HG02970 (cell line): ENCODE data around the gene KREMEN1.

Source experiments
- ATAC-seq: cut with Tn5 transposase; IDR thresholded peaks from one replicate; pipeline ENCODE4 v1.9.1; 2021; ENCODE audit warnings: mild to moderate bottlenecking, moderate library complexity, moderate number of reproducible peaks; ENCODE audit not compliant: unreplicated experiment, low FRiP score

Gene KREMEN1

GRCh38 chr22:29124777-29125442 is 52.1 kb downstream of the KREMEN1 start:
- ATAC-seq, result no peak

DNA sequence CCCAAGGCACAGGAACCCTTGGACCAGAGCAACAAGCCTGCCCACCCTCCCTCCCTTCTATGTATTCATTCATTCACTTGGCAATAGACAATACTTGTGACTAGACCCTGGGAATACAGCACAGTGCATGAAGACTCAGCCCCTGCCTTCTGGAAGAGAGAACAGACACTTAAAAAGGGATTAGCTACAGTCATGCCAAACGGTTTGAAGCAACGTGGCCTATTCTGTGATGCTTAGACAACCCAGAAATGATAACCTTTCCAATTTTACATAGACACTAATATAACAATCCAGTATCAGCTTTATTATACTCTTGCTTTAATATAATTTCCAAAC is 52.6 kb downstream of the KREMEN1 start:
- no peak for ATAC-seq

- ATAC-seq, result no peak
These were observed 53.0 kb downstream of the KREMEN1 start for GRCh38 chr22:29125844-29126243.

- no peak for ATAC-seq
These were observed 54.0 kb downstream of the KREMEN1 start for GRCh38 chr22:29126670-29127395.

GRCh38 chr22:29128891-29129807 is 56.3 kb downstream of the KREMEN1 start:
- no peak for ATAC-seq

DNA sequence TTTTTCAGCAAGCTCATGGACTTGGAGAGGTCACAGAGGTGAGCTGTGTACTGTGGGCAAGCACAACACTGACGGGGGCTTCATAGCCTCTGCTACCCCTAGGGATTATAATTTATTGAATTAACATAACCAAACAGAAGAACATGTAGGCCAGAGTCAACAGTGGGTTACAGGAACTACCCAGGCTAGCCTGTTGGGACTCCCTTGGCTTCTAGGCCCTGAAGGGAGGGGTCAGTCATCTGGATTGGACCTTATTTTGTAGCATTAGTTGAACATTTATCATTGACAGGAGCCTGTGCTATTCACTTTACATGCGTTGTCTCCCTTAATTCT is 56.9 kb downstream of the KREMEN1 start:
- ATAC-seq, result no peak

GRCh38 chr22:29130476-29130875 is 57.6 kb downstream of the KREMEN1 start:
- ATAC-seq, result no peak

GRCh38 chr22:29133603-29134133 is 60.8 kb downstream of the KREMEN1 start:
- ATAC-seq, result no peak

DNA sequence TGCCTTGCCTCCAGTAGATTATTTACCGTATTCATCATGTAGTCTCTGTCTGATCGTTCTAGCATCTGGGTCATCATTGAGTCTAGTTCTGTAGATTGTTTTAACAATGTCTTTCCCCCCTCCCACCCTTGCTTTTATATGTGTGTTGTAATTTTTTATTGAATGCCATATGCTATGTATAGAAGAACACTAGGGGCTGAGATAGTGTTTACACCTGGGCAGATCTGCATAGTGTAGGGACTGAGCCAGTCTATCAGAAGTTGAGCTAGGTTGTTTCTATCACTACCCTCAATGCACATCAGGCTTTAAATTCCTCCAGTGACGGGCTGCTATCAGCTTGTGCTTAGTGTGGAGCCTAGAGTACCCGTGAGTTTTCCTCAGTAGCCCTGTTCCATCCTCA is 61.6 kb downstream of the KREMEN1 start:
- no peak for ATAC-seq

DNA sequence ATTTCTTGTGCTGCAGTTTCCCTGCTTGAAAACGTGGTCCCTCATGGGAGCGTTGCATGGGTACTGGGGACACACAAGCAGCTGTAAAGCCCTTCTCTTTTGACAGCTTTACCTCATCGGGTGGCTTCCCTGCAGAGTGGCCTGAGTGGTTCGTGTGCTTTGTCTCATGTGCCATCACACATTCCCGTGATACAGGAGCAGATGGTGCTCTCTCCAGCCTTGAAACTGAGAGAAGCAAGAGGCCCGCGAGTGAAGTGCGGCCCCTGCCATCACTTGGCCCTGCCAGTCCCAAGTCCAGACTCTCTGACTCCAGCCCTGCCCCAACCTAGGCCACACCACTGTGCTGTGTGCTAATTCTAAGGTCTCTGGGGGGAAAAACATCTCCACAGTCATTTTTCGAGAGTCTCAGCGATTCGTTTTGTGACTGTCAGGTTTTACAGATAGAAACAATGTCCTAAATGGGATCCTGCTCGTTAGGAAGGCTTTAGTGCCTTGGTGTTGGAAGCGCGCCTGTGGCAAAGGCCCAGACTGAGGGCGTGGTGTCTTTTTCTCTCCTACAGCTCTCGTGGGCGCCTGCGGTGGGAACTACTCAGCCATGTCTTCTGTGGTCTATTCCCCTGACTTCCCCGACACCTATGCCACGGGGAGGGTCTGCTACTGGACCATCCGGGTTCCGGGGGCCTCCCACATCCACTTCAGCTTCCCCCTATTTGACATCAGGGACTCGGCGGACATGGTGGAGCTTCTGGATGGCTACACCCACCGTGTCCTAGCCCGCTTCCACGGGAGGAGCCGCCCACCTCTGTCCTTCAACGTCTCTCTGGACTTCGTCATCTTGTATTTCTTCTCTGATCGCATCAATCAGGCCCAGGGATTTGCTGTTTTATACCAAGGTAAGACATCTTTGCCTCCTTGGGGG is 64.2 kb downstream of the KREMEN1 start:
- ATAC-seq, result no peak

GRCh38 chr22:29138556-29139305 is 65.9 kb downstream of the KREMEN1 start:
- ATAC-seq, result no peak

DNA sequence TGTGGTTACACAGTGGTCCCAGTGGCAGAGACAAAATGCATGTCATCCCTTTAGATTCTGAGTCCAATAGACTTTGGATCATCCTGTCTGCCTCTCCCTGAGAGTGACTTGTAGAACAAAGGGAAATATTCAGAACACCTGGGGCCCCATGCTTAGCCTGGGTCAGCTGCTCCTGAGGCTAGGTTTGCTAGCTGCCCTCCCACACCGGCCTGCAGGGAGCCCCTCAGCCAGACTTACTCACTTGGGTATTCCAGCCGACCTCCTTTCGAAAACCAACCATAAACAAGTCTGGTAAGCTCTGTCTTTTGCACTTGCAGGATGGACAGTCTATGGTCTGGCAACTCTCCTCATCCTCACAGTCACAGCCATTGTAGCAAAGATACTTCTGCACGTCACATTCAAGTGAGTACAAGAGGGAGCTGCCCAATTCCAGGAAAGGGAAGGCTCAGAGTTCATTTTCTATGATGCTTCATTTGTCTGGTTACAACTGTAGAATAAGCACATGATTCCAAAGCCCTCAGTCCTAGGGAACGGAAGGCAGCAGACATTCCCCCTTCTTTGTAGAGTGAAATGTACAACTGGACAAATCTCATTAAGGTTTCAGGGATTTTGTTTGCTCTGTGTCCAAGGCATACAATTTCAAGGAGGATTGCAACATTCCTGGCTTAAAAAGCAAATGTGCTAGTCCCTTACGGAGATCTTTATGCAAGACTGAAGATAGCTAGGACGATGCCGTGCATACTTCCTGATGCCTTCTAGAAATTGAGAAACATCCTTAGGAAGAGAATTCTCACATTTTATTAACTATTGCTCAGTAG is 67.3 kb downstream of the KREMEN1 start:
- no peak for ATAC-seq

DNA sequence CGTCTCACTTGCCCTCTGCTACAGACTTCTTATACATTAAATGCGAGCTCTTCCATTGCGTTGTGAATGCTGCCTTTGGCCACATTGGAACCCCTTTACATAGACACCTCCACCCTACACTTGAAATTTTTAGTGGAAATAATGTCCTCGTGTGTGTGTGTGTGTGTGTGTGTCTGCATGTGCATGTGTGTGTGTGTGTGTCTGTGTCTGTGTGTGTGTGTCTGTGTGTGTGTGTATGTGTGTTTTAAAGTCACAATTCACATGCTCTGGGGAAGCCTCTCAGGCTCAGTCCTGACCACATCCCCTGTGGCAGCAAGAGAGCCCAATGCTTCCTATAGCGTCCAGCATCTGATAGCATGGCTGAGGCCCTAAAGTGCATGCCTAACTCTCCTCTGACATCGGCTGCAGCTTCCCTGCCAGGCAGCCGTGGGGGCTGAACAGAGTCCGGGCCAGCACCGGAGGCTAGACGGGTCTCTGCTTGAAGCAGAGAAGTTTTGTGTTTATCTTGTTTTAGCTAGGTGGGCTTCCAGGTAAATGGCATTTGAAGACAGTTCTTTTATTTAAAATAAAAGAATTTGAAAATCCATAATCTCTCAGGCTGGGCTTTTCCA is 68.3 kb downstream of the KREMEN1 start:
- ATAC-seq, result no peak

- no peak for ATAC-seq
These were observed 69.3 kb downstream of the KREMEN1 start for GRCh38 chr22:29142116-29142515.

- no peak for ATAC-seq
These were observed 71.3 kb downstream of the KREMEN1 start for GRCh38 chr22:29143941-29144785.

- ATAC-seq, result no peak
These were observed 71.9 kb downstream of the KREMEN1 start for GRCh38 chr22:29144786-29145160.

DNA sequence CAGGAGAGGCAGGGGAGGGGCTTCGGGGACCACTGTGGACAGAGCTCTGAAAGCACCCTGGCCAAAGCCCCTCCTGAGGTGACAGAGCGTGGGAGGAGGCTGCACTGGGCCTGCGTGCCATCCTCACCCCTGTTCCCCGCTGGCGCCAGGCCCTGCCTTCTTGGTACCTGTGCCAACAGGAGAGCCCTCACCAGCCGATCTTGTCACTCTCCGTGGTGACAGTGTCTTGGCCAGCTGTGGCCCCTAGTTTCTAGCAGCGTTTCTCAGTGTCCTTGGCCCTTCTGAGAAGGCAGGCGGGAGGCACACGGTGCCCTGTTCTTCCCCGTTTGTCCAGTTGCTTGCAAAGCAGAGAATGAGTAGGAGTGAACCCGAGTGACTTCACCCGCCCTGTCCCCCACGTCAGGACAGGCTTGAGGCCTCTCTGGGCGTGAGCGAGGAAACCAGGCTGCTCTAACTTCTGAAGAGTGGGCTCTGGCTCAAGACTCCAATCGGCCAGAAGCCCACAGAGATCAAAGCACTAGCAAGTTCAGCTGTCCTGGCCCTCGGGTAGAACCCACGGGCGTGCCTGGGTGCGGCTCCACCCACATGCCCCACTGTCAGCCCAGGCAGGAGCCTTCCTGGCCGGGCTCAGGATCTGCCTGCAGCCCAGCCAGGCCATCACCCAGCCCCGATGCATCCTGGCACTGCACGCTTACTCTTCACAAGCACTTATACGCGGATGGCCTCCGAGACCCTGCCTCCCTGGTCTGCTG is 72.7 kb downstream of the KREMEN1 start:
- ATAC-seq, result no peak
